NCI-H2029 treated with DMSO at 0.1 percent for 48 hours (cell line): ENCODE measurements around the gene SYT5.
"Not testable (repeated sequence)": the region's sequence is repeated elsewhere in the genome, so short reads cannot be mapped to it uniquely, and the experiment has no call there.

ENCODE experiments used
- DNase-seq: peaks from one replicate; lab custom pipeline; 2025; lab: John Stamatoyannopoulos, UW

Gene SYT5

DNA sequence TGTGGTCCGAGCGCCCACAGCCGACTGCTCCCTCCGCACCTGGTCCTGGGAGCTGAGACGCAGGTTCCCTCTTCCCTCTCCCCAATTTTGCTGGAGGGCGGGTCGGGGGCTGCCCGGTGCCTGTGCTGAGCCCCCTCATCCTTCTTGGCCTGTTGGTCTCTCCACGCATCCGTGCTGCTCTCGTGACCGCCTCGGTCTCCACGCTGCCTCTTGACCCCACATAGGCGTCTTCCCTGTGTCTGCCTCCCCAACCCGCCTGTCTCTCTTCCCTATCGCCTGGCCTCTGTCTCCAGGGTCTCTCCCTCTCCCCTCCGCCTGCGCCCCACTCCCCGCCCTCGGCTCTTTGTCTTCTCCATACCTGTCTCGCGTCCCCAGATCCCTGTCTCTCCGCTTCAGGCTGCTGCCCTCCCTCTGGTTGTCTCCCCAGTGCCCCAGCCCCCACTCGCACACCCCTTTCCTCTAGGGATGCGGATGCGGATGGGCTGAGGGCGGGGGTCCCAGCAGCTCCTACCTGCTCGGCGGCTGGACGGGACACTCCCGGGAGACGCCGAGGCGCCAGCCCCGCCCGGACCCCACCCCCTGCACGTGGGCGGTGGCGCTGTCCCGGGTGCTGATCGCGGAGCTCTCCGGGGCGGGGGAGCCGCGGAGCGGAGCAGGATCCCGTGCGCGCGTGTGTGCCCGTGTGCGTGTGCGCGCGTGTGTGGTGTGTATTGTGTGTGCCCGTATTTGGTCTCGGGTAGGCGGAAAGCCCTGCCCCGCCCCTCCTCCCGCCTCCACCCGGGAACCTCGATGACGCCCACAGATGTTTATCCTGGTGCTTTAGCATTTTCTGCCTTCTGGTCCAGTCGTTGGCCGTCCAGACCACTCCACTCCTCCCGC is at the start of gene SYT5:
TSS of gene SYT5 (minus strand) at position 684 of the 879 bp plus-strand sequence. CDS start 1,248 bp downstream, outside the sequence.
- no peak for DNase-seq

DNA sequence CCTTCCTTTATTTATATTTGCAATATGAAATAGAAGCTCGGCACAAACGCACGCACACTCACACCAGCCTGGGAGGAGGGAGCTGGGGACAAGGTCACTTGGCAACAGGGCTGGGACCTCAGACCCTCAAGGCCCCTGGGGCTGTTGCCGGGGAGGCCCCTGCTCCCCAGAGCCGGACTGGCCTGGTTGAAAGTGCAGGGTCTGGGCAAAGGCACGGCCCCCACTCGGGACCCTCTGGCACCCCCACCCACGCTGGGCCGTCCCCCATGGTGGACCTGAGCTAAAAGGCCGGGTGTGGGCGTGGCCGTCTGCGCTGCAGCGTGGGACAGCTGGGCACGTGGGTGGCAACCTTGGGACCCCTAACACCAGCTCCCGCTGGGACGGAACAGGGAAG is 49.7 kb upstream of the SYT5 start:
- DNase-seq = no peak

DNA sequence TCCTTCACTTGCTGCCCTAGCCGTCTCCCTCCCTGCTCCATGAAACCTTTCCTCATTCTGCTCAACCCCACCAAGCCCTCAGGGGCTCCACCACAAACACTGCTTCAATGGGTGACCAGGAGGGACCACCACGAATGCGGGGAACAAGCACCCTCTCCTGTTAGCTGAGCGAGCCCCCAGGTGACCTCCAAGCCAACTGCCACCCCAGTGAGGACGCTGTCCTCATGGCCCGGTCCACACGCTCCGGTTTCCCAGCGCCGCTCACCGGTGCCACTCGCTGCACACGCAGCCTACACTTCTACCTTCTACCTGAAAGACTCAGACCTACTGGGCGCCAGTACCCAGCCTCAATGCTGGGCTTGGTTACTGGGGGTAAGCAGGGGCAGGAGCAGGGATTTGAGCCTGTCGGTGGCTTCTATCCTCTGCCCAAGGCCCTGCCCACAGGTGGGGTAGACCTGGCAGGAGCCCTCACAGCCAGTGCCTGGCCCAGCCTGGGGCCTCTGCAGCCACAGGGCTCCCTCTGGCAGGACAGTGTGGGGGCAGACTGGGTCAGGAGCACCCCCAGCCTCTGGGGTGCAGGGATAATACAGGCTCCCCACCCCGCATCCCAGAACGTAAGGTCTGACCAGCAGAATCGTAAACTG is 49.2 kb upstream of the SYT5 start:
- no peak for DNase-seq

DNA sequence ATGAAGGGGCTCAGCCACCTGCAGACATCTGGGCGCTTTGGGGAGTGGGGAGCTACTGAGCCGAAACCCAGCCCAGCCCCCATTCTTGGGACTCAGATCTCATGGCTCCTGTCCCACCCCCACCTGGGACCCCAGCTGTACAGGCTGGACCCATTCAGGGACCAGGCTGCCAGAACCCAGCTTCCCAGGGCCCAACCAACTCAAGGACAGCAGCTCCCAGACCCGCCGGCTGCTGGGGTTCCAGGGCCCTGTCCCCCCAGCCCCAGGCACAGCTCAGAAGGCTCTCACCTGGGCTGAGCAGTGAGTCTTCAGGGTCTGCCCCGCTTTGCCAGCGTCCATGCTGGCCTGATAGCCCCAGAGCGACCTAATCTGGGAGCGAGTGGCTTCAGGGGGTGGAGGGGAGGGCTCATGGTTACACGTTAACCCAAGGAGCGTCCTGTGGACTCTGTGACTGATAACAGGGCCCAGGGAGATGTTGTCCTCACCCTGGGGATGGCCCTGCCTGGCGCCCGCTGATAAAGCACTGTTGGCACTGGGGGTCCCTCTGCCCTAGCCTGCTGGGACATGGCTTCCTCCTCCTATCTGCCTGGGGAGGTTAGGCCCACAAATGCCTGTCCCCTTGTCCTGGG is 48.4 kb upstream of the SYT5 start, which contains the start of gene TMEM86B:
TSS of gene TMEM86B (minus strand) at position 361 of the 629 bp plus-strand sequence. CDS start at position 339, 22 bp downstream.
- no peak for DNase-seq

DNA sequence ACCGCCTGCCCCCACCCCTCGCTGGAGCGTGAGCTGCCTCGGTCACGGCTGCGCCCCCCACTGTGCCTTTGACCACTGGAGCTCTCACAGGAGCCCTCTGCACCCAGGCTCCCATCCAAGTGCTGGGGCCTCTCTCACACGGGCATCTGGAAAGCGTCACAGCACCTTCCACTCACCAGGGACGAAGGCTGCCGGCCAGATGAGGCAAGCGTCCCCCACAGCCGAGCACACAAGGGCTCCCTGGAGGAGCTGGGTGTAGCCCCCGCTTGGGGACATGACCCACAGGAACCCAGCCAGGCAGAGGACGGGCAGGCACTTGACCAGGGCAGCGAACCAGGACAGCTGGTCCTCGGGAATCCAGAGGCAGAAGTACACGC is 47.9 kb upstream of the SYT5 start:
- DNase-seq = no peak

DNA sequence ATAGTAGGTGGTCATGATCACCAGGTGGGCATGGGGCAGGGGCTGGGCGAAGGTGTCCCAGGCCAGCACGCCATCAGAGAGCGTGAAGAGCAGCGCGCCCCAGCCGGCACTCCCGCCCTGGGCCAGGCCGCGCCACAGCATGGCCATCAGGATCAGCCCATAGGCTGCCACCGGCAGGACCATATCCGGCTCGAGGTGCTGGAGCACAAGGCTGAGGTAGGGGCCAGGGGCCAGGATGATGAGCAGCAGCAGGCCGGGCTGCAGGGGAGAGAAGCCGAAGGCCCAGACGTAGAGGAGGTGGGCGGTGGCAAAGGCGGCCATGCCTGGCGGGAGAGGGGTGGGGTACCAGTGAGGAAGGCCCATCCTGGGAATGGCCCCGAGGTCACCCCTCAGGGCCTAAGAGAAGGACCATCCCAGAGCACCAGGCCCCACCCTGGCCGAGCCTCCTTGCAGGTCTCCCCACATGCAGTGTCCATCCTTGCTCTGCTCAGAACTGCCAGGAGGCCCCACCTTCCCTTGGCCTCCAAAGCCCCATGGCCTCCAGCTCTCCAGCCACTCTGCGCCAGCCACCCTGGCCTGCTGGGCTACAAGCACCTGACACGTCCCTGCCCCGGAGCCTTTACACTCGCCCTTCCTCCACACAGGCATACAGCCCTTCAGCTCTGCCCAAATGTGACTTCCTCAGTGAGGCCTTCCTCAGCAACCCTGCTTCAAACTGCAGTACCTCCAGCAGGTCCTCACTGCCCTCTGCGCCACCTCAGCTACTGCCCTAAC is 47.3 kb upstream of the SYT5 start:
- no peak for DNase-seq

DNA sequence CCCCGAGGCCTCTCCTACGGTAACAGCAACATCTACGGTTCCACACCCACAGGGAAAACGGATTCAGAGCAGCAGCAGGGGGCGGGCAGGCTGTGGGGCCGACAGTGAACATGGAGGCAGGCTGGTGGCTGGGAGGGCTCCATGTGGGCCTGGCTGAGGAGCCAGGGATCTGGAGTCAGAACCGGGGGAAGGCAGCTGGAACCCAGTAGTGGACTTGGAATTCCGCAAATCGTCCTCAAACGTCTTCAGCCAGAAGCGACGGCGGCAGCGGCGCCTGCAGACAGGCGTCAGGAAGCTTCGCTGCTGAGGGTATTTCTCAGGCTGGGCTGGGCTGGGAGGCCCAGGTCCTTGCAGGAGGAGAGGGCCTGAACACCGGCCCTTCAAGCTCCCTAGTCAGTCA is 46.7 kb upstream of the SYT5 start:
- no peak for DNase-seq

DNA sequence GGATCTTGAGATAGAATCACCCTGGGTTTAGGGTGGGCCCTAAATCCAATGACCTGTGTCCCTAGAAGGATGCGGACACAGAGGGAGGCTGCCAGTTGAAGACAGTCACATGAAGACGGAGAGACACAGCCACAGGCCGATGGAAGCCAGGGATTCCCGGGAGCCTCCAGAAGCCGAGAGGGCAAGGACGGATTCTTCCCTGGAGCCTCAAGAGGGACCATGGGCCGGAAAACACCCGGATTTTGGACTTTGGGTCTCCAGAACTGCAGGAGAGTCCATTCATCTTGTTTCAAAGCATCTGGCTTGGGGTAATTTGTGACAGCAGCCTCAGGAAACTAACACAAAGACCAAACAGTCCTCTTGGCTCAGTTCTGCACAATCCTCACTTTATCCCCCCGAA is 46.2 kb upstream of the SYT5 start:
- DNase-seq = no peak

DNA sequence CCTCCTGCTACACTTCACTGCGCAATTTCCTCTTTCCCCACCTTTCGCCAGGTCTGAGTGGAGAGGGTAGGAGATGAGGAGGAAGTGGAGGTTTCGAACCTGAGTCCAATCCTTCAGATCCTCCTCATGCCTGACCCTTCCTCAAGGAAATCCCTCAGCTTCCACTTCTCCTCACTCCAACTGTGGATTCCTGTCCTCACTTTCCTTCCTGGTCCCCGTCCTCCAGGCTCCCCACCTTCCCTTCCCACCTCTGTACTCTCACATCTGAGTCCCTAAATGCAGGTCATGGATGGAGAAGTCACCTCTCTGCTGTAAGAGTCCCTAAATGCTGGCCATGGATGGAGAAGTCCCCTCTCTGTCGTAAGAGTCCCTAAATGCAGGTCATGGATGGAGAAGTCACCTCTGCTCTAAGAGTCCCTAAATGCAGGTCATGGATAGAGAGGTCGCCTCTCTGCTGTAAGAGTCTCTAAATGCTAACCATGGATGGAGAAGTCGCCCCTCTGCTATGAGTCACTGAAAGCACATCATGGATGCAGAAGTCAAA is 45.4 kb upstream of the SYT5 start:
- no peak for DNase-seq

DNA sequence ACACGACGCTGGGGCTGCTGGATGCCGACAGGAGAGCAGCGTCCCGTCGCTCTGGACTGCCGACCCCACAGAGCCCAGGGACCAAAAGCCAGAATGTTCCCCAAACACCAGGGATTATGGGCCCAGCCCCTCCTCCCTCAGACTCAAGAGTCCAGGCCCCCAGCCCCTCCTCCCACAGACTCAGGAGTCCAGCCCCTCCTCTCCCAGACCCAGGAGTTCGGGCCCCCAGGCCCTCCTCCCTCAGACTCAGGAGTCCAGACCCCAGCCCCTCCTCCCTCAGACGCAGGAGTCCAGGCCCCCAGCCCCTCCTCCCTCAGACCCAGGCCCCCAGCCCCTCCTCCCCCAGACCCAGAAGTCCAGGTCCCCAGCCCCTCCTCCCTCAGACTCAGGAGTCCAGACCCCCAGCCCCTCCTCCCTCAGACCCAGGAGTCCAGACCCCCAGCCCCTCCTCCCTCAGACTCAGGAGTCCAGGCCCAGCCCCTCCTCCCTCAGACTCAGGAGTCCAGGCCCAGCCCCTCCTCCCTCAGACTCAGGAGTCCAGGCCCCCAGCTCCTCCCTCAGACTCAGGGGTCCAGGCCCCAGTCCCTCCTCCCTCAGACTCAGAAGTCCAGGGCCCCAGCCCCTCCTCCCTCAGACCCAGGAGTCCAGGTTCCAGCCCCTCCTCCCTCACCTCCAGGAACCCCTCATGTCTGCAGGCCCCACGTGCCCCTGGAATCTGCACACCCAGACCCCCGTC is 44.8 kb upstream of the SYT5 start:
- DNase-seq = not testable (repeated sequence)

DNA sequence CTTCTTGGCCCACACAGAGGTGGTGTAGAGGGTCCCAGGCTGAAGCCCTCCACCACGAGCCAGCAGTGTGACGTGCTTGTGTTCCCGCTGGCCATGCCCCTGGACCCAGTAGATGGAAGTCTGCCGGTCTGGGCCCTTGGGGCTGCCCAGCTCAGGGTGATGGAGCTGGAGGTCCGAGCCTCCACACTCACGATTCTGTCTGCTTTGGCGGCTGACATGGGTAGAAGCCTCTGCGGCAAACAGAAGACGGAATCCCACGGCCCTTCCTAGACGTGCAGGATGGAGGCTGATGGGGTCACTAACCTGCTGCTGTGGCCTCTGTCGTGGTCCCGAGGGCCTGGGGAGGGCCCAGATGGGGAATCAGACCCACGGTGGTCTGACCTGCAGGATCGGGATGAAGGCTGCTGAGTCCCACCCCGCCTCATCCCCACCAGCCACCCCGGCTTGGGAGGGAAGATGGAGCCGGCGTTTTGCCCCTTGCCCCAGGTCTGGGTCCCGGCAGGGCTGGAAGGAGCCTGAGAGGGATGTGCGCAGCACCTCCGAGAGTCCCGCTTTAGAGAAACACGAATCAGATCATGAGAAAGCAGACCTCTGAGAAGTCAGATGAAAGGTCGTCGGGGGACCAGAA is 44.1 kb upstream of the SYT5 start:
- DNase-seq = no peak

DNA sequence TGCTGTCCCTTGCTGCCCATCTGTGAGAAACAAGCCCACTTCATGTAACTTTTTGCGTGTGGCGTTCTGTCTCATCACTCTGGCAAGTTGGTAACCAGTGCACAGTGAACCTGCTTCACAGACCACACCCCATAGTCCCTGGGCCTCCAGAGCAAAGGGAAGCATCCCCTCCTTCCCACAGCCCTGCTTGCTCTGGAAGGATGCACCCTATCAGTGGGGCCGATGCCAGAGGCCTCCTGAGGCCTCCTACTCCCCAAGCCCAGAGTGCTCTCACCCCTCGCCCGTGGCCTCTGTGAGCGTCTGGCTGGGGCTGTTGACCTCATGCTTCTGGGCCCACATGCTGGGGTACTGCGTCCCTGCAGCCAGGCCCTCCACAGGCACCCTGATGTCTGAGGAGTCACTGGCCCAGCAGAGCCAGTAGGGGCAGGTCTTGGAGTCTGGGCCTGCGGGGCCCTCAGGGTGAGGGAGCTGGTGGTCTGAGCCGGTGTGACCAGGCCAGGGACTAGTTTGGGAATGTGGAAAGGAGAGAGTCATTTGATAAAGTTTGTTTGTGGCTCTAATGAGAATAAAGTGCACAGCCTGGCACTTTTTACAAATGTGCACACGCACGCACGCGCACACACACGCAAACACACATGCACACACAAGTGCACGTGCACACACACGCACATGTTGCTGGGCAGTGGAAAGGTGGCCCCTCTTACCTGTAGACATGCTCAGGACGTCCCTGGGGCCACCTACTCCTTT is 43.4 kb upstream of the SYT5 start:
- DNase-seq = no peak

DNA sequence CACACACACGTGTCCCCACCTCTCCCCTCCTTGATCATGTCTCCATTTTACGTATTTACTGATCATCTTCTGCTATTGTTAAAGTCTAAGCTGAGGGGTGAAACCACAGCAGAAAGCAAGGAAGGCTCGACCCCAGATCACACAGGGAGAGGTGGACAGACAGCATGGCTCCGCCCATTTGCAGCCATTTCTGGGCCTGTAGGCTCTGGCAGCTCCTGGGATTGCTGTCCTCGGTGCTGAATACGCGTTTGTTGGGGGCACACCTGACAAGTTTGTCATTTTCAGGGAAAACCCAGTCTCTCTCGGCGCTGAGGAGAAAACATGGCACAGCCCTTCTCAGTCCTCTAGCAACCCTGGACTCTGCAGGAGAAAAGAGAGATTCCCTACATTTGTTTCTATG is 40.4 kb upstream of the SYT5 start:
- DNase-seq = no peak

DNA sequence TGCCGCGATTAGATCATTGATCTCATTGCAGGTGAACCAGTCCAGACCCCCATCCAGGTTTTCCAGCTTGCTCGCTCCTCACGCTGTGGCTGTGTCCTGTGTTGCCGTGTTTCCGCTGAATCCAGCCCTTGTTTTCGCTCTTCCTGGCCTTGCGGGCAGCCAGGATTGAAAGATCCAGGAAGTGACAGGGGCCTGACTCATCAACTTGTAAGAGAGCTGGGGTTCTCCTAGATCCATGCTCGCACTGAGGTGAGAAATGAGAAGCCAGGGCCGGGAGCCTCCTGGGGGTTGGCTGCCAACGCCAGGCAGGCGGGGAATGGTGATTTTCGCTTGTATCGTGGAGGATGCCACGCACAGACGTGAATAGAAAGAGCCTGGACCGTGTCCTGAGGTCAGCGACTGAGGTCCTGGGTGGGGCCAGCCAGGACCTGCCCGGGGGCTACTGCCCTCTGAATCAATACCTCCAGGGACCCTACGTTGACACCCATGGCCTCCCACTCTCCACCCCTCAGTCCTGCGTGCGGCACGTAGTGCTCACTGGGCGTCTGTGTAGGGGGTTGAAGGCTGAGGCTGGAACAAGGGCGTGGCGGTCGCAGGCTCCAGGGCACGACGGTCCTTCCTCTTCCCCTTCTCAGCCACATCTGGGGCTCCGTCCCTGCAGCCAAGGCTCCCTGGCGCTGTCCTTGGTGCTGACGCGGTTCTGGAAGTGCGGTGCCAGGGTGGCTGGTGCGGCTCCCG is 36.5 kb upstream of the SYT5 start:
- DNase-seq = peak; percentile 88

DNA sequence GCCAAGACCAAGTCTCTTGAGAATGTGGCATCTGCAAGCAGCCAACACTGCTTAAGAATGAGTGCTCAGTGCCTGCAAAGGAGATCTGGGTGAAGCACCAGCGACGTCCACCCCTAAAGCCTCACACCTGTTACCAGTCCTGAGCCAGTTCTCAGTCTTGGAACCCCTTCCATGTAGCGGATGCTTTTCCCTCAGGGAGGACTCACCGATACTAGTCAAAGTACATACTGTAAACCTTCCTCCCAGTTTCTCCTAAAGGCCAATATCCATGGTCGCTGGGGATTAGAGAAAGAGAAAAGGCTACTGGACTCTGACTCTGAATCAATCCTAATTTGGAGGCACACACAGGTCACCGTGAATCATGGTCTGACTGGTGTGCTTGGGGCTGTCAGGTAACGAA is 33.5 kb upstream of the SYT5 start:
- no peak for DNase-seq

DNA sequence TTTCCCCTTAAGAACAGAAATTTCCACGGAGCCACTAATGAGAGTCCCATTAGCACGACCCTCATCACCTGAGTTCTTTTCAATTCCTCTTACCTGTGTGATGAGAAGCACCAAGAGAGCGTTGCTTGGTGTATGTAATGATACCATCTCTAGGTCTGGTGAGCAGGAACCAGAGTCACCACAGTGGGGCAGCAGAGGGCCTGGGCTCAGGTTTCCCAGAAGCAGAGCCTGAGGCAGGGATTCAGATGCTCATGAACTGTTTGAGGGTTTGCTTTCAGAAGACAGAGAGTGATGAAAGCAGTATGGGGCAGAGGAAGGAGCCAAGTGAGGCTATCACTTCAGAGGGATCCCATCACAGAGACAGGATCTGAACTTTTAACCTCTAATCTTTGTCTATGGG is 32.4 kb upstream of the SYT5 start:
- DNase-seq = no peak

DNA sequence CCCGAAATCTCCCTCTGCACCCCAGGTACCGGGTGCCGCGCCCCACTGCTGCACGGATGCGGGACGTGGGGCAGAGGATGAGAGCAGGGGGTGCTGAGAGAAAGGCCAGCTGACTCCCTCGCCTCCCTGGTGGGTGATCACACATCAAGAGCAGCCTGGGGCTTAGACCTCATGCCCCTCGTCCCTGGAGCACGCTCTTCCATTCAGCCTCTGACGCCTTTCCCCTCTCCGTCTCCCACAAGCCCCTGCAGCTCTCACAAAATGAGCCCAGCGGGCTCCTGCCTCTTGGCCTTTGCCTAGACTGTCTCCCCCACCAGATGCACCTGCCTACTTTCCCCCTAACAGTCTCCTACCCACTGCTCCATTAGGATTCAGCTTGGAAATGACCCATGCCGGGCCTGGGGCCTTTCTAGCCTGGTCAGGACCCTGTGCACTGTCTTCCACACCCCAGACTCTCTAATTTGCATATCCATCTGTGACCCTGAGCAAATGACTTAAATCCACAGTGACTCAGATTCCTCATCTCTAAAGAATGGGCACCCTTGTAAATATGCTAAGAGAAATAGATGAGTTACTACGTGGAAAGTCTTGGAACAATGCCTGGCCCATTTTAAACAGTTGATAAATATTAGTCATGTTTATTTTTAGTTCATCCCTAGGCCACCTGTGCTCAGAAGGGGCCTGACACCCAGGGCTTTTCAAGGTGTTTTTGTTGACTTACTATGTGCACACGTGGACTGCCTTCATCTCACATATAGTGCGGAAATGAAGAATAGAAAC is 29.8 kb upstream of the SYT5 start:
- DNase-seq = peak; percentile 52

DNA sequence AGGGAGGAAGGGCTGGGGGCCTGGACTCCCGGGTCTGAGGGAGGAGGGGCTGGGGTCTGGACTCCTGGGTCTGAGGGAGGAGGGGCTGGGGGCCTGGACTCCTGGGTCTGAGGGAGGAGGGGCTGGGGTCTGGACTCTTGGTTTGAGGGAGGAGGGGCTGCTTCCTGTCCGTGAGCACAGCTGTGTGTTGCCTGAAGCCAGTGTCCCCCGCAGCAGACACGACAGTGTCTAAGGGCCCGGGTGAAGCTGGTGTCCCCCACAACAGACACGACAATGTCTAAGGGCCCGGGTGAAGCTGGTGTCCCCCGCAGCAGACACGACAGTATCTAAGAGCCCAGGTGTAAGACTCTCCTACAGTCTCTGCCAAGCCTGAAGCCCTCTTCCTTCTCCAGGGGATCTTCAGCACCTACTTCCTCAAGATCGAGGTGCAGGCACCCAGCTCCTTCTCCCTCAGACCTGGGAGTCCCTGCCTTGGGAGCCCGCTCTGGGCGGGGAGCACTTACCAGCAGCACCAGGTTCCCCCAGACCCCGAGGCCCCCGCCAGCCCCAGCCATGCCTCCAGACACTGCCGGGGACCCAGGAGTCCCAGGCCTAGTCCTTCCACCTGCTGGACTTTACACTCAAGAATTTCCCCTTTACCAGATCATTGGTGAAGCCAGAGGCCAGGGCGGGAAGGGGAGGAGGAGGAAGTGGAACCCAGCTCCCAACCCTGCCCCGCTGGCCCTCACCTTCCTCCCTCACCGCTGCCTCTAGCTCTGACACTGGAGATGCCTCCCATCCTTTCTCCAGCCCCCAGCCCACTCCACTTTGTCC is 29.0 kb upstream of the SYT5 start, which contains the start of gene PTPRH:
TSS of gene PTPRH (minus strand) at position 622 of the 813 bp plus-strand sequence. CDS start at position 554, 68 bp downstream.
- no peak for DNase-seq
